Measurements from ENCODE around the gene TBC1D22B.
"Not testable (repeated sequence)": the region's sequence is repeated elsewhere in the genome, so short reads cannot be mapped to it uniquely, and the experiment has no call there.

TBC1D22B gene

DNA sequence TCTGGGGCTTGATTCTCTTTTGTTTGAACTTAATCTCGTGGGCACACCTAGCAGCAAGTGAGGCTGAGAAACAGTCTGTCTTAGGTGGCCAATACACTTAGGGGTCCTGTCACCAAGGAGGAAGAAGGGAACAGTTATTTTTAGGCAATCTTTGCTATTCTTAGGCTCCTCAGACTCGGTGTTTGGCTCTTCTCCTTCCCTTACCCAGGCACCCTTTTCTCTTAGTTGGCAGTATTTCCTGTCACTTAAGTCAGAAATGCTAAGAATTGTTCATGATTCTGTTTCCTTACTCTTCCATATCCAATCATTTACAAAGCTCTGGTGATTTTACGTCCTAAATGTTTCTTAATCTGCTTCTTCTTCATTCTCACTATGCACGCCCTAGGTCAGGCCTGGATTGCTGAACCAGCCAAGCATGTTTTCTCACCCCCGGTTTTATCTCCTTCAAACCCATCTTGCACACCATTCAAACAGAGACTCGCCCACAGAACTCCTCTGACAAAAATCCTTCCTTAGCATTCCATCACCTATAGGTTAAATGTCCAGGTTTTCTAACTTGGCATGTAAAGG lies 45.6 kb downstream of the TBC1D22B start:
- no peak for DNase-seq (ENCODE audit: low read depth, low spot score)

DNA sequence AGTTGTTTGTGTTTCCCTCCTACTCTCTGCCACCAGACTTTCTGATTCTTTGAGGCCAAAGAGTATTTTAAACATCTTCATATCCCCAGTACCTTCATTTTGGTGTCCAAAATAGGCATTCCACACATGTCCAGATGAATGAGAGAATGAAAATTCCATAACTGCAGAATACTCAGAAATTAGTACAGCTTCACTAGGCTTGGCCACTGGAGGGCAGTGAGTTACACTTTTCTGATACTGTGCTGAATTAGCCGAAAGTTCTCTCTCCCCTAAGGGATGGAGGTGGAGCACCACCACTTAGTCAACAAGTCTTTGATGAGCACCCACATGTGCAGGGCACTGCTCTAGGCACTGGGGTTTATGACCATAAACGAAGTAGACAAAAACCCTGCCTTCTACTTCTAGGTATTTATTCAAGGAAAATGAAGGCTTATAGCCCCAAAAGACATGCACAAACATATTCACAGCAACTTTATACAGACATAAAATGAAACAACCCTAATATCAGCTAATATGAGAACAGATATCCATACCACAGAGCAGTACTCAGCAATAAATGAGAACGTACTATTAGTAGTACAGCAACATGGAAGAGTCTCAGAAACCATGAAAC lies 46.4 kb downstream of the TBC1D22B start:
- no peak for DNase-seq (ENCODE audit: low read depth, low spot score)

DNA sequence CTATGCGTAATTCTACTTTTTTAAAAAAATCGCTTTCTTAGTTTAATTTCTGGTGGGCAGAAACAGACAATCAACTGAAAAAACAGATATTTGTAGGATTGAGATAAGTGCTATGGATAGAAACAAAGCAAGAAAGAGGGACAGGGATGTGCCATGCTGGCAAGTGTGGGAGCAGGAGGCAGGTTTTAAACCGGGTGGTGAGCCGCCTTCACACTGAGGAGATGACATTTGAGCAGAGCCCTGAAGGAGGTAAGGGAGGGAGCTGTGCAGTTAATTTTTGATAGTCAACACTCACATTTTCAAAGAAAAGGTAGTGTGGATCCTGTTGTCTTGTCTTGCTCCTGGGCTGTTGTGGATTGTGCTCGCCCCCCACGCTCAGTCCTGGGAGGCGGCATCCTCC lies 47.2 kb downstream of the TBC1D22B start:
- no peak for DNase-seq (ENCODE audit: low read depth, low spot score)

DNA sequence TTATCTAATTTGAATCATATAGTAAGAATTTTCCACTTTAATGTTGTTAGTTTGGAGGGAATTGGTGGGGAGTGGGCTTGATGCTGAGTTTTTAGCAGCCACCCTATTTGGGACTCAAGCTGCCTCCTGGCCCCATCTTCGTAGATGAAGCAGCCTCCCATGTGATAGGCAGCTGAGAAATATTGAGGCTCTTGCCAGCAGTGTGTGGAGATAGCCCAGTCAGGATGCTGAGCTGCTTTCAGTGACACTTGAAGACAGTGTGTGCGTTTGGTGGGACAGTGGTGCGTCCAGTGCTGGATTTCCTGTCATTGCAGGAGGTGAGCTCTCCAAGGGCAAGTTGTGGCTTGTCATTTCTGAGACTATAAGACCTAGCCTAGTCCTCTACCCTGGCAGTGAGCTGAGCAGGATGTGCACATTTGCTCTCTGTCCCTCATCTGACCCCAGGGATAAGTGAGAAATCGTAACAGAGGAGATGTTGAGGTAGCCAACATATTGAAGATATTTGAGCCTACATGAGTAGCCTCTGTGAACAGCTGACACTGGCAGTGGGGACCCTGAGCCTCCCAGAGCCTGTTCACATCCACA lies 48.4 kb downstream of the TBC1D22B start:
- no peak for DNase-seq (ENCODE audit: low read depth, low spot score)

DNA sequence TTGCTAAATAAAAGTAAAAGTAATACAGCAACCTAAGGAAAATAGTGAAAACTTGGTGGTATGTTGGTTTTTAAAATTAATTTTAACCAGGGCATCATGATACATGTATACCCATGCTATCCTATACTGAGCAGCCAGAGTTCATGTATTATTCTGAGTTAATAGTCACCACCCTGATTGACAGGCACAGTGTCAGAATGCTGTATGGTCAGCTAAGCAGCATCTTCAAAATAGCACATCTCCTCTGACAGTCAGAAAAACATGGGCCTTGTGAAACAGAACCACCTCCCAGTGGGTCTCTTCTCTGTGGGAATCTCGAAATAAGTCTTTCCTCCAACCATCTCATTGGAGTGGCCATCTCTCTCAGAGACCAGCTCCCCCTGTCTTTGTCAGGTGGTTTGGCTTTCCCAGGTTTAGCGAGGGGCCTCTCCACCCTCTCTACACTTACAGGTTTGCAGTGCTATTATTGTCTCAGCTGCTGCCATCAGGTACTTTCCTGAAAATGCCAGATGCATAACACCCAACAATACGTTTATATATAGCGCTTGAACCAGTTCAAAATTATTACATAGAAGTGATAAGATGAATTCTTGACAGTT lies 49.2 kb downstream of the TBC1D22B start:
- DNase-seq (ENCODE audit: low read depth, low spot score): no peak

DNA sequence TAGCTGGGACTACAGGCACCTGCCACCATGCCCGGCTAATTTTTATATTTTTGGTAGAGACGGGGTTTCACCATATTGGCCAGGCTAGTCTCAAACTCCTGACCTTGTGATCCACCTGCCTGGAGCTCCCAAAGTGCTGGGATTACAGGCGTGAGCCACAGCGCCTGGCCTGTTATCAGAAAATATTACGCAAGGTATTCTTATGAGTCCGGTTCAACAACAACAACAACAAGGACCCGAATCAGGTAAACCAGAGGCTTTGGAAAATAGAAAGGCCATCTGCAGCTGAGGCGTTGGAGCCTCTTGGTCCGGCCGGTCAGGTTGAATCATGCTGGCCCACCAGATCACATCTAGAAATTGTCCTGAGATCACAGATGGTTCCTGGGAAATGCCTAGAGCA lies 49.9 kb downstream of the TBC1D22B start:
- DNase-seq (ENCODE audit: low read depth, low spot score): not testable (repeated sequence)

DNA sequence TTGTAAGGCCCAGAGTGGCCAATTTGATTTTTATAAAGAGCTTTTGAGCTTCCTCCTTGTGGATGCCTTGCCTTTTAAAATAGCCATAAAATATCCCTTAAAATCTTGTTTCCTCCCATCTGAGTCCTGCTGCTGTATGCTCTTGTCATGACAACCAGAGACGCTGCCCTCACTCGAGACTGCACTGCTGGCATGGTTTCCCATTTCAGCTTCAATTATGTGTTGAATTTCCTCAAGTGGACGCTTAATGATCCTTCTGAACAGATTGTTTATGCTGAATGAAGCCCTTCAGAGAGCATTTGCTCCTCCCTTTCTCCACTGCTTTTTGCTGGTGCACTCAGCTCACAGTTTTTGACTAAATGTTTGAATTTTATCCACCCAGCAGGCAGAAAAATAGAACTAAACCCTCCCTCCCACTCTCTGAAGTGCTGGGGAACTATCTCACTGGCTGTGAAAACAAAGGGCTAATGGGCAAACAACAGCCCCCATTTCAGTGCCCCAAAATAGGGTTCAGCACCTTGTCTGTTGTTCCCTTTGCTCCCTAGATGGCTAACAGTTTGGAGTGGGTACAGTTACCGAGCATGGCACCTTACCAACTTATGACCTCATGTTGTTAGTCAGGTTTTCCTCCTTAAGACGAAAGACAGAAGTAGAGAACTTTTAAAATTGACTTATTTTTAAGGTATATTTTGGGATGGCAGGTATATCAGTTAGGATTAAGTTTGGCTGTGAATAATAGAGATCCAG lies 50.7 kb downstream of the TBC1D22B start:
- no peak for DNase-seq (ENCODE audit: low read depth, low spot score)

GRCh38 chr6:37309046-37309445 lies 51.5 kb downstream of the TBC1D22B start:
- no peak for DNase-seq (ENCODE audit: low read depth, low spot score)

- DNase-seq (ENCODE audit: low read depth, low spot score): no peak
Measured at GRCh38 chr6:37309692-37310091, 52.1 kb downstream of the TBC1D22B start.

GRCh38 chr6:37310966-37311365 lies 53.4 kb downstream of the TBC1D22B start:
- no peak for DNase-seq (ENCODE audit: low read depth, low spot score)

GRCh38 chr6:37311741-37312473 lies 54.3 kb downstream of the TBC1D22B start:
- DNase-seq (ENCODE audit: low read depth, low spot score): no peak

- no peak for DNase-seq (ENCODE audit: low read depth, low spot score)
Measured at GRCh38 chr6:37313723-37314486, 56.3 kb downstream of the TBC1D22B start.

DNA sequence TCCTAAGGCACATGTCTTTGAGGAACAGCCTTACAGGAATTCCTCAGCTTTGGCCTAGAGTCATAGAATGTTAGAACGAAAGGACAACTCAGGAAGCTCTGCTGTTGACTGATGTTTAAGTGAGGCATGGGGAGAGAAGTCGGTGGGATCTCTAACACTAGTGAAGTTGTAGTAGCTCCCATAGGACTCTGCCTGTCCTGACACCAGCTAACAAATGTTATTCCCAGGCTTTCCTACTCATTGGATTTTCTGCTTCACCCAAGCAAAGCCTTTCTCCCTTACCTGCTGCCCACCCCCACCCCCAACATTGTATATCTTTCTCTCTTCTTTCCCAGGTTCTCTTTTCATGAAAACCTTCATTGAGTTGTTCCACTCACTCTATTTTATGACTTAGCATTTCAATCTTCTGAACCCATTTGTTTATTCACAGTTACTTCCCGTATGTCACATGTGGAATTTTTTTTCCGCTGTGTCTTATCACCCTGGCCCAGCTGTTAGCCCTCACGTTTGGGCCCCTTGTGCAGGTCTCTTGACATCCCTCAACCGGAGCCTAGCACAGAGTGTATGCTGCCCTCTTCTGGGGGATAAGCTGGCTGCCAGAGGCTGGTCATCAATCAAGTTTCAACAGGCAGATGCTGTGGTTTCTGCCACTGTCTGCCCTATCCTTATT lies 57.0 kb downstream of the TBC1D22B start:
- no peak for DNase-seq (ENCODE audit: low read depth, low spot score)

GRCh38 chr6:37315157-37315515 lies 57.6 kb downstream of the TBC1D22B start:
- DNase-seq (ENCODE audit: low read depth, low spot score): no peak

- DNase-seq (ENCODE audit: low read depth, low spot score): no peak
Measured at GRCh38 chr6:37316071-37316470, 58.5 kb downstream of the TBC1D22B start.

GRCh38 chr6:37317312-37318038 lies 59.9 kb downstream of the TBC1D22B start:
- no peak for DNase-seq (ENCODE audit: low read depth, low spot score)

DNA sequence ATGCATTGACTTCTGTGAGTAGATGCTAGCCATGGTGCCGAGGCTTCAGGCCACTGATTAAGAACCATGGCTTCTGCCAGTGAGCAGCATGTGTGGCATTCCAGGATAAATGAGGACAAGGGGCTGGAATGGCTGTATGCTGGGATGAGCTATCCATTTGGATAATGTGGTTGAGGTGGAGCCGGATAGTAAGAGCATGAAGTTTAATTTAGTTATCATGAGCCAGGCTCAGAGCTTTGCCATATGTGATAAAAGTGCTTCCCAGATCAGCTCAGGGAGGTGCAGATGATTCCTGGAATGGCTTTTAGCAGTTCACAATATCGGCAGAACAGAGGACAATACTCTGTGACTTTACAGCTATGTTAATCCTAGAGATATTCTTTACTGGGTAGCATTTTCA lies 61.6 kb downstream of the TBC1D22B start:
- no peak for DNase-seq (ENCODE audit: low read depth, low spot score)

DNA sequence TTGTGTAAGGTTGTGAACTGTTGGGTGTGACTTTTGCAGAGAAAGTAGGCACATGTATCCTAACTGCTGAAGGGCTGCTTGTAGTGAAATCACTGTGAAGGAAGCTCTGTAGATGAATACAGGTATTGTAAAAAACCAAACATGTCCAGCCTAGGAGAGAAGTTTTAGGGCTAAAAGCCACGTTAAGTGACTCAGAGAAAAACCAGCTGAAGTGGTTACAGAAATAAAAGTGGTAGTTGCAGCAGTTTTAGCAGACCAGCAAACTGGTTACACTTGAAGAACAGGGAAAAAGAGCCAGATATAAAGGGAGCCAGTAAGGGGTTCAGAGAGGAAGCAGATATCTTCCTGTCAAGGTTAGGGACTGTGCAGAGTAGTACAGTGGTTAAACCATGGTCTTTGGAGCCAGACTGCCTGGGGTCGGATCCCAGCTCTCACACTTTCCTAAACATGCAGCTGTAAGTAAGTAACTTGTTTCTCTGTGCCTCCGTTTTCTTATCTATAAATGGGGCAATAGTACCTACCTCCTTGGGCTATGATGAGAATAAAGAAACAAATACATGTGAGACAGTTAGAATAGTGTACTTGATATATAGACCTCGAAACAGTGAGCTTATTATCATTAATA lies 62.4 kb downstream of the TBC1D22B start:
- DNase-seq (ENCODE audit: low read depth, low spot score): no peak

DNA sequence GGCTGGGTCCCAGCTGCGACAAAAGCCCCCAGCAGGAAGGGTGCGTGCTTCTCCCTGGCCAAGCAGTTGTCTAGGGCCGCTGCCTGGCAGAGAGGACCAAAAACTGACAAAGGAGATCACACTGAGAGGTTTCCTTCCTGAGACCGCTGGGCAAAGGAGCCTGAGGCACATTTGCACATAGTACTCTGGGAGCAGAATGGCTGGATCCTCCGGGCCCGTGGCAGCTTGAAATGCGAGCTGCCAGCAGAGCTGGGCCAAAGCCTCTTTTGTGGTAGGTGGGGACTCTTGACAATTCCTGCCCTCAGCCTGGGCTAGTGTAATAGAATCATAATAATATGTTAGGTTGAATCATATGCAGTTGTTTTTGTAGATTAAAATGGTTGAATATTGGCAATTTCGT lies 63.1 kb downstream of the TBC1D22B start:
- no peak for DNase-seq (ENCODE audit: low read depth, low spot score)

All from smooth muscle cell of the brain vasculature (primary cell).